ENCODE data around the gene CDK5. TPM values are rescaled to one million over a fixed set of nuclear protein-coding genes. Genes with fewer than 3 reads are reported as not detected.

CDK5 gene
- total and polyA plus RNA-seq, 2 experiments from 2014 or later = 17.8 to 56.8 TPM

GRCh38 chr7:151094675-151095074 is 37.0 kb upstream of the CDK5 start:
- no peaks in the 10 kb centered on the region for H3K27me3 ChIP-seq
- H3K4me1 ChIP-seq (ENCODE audit: low read depth) = no peaks in the 10 kb centered on the region
- no peak for DNase-seq (ENCODE audit: low read depth in 1 of 2, low spot score in 1 of 2)
- no peaks in the 10 kb centered on the region for H3K9me3 ChIP-seq (ENCODE audit: low read depth)
- TF ChIP-seq CTCF (IDR thresholded peaks at IDR 0.05; ENCODE audit: low read depth, low read length) = no peak
- no peak overlapping the region for H3K4me3 ChIP-seq
- no peak overlapping the region for H3K27ac ChIP-seq
- H3K36me3 ChIP-seq = no peaks in the 10 kb centered on the region

- peaks cover 6% of the 10 kb centered on the region for H3K4me1 ChIP-seq (ENCODE audit: low read depth)
- no peaks in the 10 kb centered on the region for H3K36me3 ChIP-seq
- H3K27ac ChIP-seq = no peak overlapping the region
- no peak overlapping the region for H3K4me3 ChIP-seq
- no peaks in the 10 kb centered on the region for H3K9me3 ChIP-seq (ENCODE audit: low read depth)
- no peak for DNase-seq (ENCODE audit: low read depth in 1 of 2, low spot score in 1 of 2)
- no peaks in the 10 kb centered on the region for H3K27me3 ChIP-seq
- TF ChIP-seq CTCF (IDR thresholded peaks at IDR 0.05; ENCODE audit: low read depth, low read length) = no peak
Observed at GRCh38 chr7:151093748-151094147, 36.1 kb upstream of the CDK5 start.

DNA sequence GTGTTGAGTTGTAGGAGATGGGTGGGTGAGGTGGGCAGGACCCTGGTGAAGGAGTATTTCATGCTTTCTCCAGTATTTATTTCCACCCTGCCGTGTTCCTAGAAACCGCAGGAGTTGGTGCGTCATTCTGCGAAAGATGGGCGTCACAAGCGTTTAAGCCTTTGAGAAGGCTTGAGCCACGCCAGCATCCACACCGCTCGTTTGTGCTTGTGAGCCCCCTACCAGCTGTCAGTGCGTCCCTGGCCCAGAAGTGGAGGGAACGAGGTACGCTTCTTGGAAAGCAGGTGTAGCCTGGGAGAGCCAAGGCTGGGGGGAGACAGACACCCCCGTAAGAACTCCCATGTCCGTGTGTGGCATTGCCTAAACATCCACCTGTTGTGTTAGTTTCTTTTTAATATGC is 34.3 kb upstream of the CDK5 start:
- Histone ChIP-seq H3K36me3 (no peaks in the 10 kb centered on the region), H3K27ac (no peak overlapping the region), H3K4me3 (no peak overlapping the region), H3K9me3 (ENCODE audit: low read depth) (no peaks in the 10 kb centered on the region), H3K4me1 (ENCODE audit: low read depth) (peaks cover 19% of the 10 kb centered on the region), H3K27me3 (no peaks in the 10 kb centered on the region)
- DNase-seq (ENCODE audit: low read depth in 1 of 2, low spot score in 1 of 2) = no peak
- TF ChIP-seq CTCF (IDR thresholded peaks at IDR 0.05; ENCODE audit: low read depth, low read length) = no peak

- DNase-seq (ENCODE audit: low read depth in 1 of 2, low spot score in 1 of 2) = no peak
- peak; percentile 61 for TF ChIP-seq CTCF (IDR thresholded peaks at IDR 0.05; ENCODE audit: low read depth, low read length)
- Histone ChIP-seq H3K36me3 (no peaks in the 10 kb centered on the region), H3K4me3 (no peak overlapping the region), H3K27me3 (no peaks in the 10 kb centered on the region), H3K4me1 (ENCODE audit: low read depth) (peaks cover 19% of the 10 kb centered on the region), H3K27ac (no peak overlapping the region), H3K9me3 (ENCODE audit: low read depth) (no peaks in the 10 kb centered on the region)
Observed at GRCh38 chr7:151091431-151091830, 33.7 kb upstream of the CDK5 start.

DNA sequence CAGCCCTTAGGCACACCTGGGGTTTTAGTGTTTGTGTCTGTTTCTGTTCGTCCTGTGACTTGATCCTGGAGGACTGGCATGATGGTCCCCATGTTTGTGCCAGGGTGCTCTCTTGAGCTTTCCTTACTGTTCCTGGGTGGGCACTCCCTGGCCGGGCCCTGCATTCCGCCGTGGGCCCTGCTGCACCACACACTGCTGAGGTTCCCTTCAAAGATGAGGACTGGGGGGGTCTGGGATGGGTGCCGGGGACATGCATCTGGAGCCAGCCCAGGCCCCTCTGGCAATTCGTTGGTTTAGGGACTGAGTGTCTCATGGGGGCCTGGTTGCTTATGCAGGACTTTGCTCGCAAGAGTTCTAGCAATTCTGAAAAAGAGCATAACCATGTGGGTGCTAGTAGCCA is 33.3 kb upstream of the CDK5 start:
- Histone ChIP-seq H3K4me3 (no peak overlapping the region), H3K27me3 (no peaks in the 10 kb centered on the region), H3K36me3 (no peaks in the 10 kb centered on the region), H3K9me3 (ENCODE audit: low read depth) (no peaks in the 10 kb centered on the region), H3K27ac (no peak overlapping the region), H3K4me1 (ENCODE audit: low read depth) (peaks cover 19% of the 10 kb centered on the region)
- no peak for DNase-seq (ENCODE audit: low read depth in 1 of 2, low spot score in 1 of 2)
- no peak for TF ChIP-seq CTCF (IDR thresholded peaks at IDR 0.05; ENCODE audit: low read depth, low read length)
